GM12865 (cell line): ENCODE data around the gene MINDY3.
"Not testable (repeated sequence)": the region's sequence is repeated elsewhere in the genome, so short reads cannot be mapped to it uniquely, and the experiment has no call there.

Source experiments
- DNase-seq: peaks from one replicate; pipeline ENCODE4 v3.0.0; 2010; ENCODE audit warnings: low read depth
- H3K4me3 ChIP-seq: 2 replicates; pipeline ENCODE4 v1.5.1; 2011; ENCODE audit warnings: mild to moderate bottlenecking, low read depth, low read length, control low read depth
- CTCF ChIP-seq: IDR thresholded peaks from 2 replicates; pipeline ENCODE4 v1.5.1; 2011; ENCODE audit warnings: low read length, control low read depth, low read depth, inconsistent platforms; ENCODE audit not compliant: insufficient read depth; ENCODE audit errors: missing control alignments

Gene MINDY3

GRCh38 chr10:15857107-15857575, 3.2 kb downstream of the MINDY3 start:
- DNase-seq = no peak
- H3K4me3 ChIP-seq = no peak overlapping the region
- no peak for TF ChIP-seq CTCF

GRCh38 chr10:15856328-15857015, 3.8 kb downstream of the MINDY3 start:
- no peak for TF ChIP-seq CTCF
- no peak for DNase-seq
- no peak overlapping the region for H3K4me3 ChIP-seq

- TF ChIP-seq CTCF = no peak
- no peak overlapping the region for H3K4me3 ChIP-seq
- no peak for DNase-seq
Observed at GRCh38 chr10:15853800-15854199, 6.5 kb downstream of the MINDY3 start.

- no peak for TF ChIP-seq CTCF
- H3K4me3 ChIP-seq = no peak overlapping the region
- DNase-seq = no peak
Observed at GRCh38 chr10:15852111-15852557, 8.2 kb downstream of the MINDY3 start.

GRCh38 chr10:15850337-15850978, 9.8 kb downstream of the MINDY3 start:
- not testable (repeated sequence) for DNase-seq, H3K4me3 ChIP-seq

- DNase-seq = no peak
- no peak overlapping the region for H3K4me3 ChIP-seq
- TF ChIP-seq CTCF = no peak
Observed at GRCh38 chr10:15849316-15849715, 11.0 kb downstream of the MINDY3 start.

- DNase-seq = no peak
- no peak overlapping the region for H3K4me3 ChIP-seq
- no peak for TF ChIP-seq CTCF
Observed at GRCh38 chr10:15847481-15847880, 12.8 kb downstream of the MINDY3 start.
